RWPE1 (cell line): ENCODE measurements around the gene BPIFB3.
"Not testable (repeated sequence)": the region's sequence is repeated elsewhere in the genome, so short reads cannot be mapped to it uniquely, and the experiment has no call there.

Experiments used
- CTCF ChIA-PET: fragments of 350-600 bp; sonication (Branson Sonifier 250); formaldehyde crosslinking; extraction: SDS; loops from one replicate; lab custom pipeline; 2021; lab: Yijun Ruan, JAX
- POLR2A ChIA-PET: fragments of 400-600 bp; formaldehyde crosslinking; extraction: SDS; loops from one replicate; lab custom pipeline; 2020; ENCODE audit warnings: antibody characterized with exemption; ENCODE audit not compliant: low non-redundant PET; lab: Yijun Ruan, JAX
- DNase-seq: peaks from one replicate; pipeline ENCODE4 v3.0.0; 2012; ENCODE audit warnings: low spot score
- H3K27ac ChIP-seq: fragments of 450-650 bp; 2 replicates; pipeline ENCODE4 v1.5.1; 2017
- TF ChIP-seq, protein P1 (sequence below): fragments of 450-650 bp; conservative IDR thresholded peaks from 2 replicates; pipeline ENCODE4 v1.5.1; 2017; ENCODE audit warnings: low read depth, mild to moderate bottlenecking

The BPIFB3 gene

DNA sequence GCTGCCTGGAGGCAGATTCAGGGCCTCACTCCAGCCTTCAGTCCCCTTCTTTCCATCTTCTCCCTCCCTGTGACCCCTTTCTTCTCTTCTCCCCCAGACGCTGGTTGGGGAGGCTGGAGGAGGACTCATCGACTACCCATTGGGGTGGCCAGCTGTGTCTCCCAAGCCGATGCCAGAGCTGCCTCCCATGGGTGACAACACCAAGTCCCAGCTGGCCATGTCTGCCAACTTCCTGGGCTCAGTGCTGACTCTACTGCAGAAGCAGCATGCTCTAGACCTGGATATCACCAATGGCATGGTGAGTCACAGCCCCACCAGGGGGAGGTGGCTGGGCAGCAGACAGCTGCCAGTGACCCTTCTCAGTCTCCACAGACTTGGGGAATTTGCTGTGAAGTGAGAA is 38.7 kb downstream of the BPIFB3 start:
- TF ChIP-seq, protein P1, sequence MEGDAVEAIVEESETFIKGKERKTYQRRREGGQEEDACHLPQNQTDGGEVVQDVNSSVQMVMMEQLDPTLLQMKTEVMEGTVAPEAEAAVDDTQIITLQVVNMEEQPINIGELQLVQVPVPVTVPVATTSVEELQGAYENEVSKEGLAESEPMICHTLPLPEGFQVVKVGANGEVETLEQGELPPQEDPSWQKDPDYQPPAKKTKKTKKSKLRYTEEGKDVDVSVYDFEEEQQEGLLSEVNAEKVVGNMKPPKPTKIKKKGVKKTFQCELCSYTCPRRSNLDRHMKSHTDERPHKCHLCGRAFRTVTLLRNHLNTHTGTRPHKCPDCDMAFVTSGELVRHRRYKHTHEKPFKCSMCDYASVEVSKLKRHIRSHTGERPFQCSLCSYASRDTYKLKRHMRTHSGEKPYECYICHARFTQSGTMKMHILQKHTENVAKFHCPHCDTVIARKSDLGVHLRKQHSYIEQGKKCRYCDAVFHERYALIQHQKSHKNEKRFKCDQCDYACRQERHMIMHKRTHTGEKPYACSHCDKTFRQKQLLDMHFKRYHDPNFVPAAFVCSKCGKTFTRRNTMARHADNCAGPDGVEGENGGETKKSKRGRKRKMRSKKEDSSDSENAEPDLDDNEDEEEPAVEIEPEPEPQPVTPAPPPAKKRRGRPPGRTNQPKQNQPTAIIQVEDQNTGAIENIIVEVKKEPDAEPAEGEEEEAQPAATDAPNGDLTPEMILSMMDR: no peak
- CTCF ChIA-PET: no interaction called here
- no peak overlapping the region for H3K27ac ChIP-seq
- DNase-seq: no peak
- POLR2A ChIA-PET: no interaction called here

GRCh38 chr20:33093074-33093473 is 39.4 kb downstream of the BPIFB3 start:
- TF ChIP-seq, protein P1: no peak
- POLR2A ChIA-PET: no interaction called here
- DNase-seq: no peak
- CTCF ChIA-PET: no interaction called here
- no peak overlapping the region for H3K27ac ChIP-seq

DNA sequence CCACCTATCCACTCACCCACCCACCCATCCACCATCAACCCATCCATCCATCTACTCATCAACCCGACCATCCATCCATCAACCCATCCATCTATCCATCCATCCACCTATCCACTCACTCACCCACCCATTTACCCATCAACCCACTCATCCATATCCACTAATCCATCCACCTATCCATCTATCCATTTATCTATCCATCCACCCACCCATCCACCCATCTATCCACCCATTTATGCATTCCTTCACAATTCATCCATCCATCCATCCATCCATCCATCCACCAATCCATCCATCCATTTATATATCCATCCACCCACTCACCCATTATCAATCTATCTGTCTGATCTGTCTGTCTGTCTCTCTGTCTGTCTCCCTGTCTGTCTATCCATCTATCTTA is 39.9 kb downstream of the BPIFB3 start:
- CTCF ChIA-PET: no interaction called here
- no peak for DNase-seq
- POLR2A ChIA-PET: no interaction called here
- H3K27ac ChIP-seq: no peak overlapping the region
- TF ChIP-seq, protein P1: no peak

DNA sequence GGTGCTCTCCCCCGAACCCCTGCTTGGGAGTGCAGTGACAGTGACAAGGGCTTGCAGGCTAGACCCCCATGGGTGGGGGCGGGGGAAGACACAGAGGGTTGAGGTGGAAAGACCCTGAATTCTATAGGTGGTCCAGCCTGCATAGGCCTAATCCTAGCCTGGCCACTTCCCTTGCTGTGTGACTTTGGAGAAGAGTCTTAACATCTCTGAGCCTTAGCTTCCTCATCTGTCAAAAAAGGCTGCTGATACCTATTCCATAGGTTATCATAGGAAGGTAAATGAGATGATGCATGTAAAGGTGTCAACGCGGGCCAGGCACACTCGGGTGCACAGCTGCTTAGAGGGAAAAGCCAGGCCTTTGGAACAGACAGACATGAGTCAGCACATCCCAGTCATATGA is 41.5 kb downstream of the BPIFB3 start:
- TF ChIP-seq, protein P1: no peak
- no peak for DNase-seq
- H3K27ac ChIP-seq: no peak overlapping the region
- POLR2A ChIA-PET: no interaction called here
- CTCF ChIA-PET: interaction anchor here (0.6 to 0.7 kb wide), 3 partner anchors 11 to 251 kb away, joined by 3 to 4 read pairs (median 3); no protein-coding TSS in a partner anchor

GRCh38 chr20:33095902-33096584 is 42.3 kb downstream of the BPIFB3 start:
- H3K27ac ChIP-seq, POLR2A ChIA-PET: not testable (repeated sequence)
- TF ChIP-seq, protein P1: peak; percentile 83
- CTCF ChIA-PET: interaction anchor here (0.5 to 1.7 kb wide), 30 partner anchors 8 to 361 kb away, joined by 3 to 13 read pairs (median 3); partner anchors contain the start of gene DNMT3B
- DNase-seq: peak; percentile 94

GRCh38 chr20:33097001-33097400 is 43.3 kb downstream of the BPIFB3 start:
- no peak overlapping the region for H3K27ac ChIP-seq
- POLR2A ChIA-PET: no interaction called here
- TF ChIP-seq, protein P1: no peak
- no peak for DNase-seq
- CTCF ChIA-PET: interaction anchor here (1.2 to 1.7 kb wide), 2 partner anchors 78 to 307 kb away, joined by 4 to 13 read pairs; no protein-coding TSS in a partner anchor
